Keratinocyte (primary cell): ENCODE results near the gene MVB12A. TPM values are rescaled to one million over a fixed set of nuclear protein-coding genes. Genes with fewer than 3 reads are reported as not detected.
A peak's percentile ranks its signal among the peaks of the same experiment; 100 is the strongest.

Experiments used
- DNase-seq: peaks from one replicate; pipeline ENCODE4 v3.0.0-alpha.2; 2011; ENCODE audit warnings: low read depth, missing footprints, low spot score
- FAIRE-seq: peaks from 2 replicates; lab custom pipeline; 2011; peaks lifted over from hg19 to GRCh38; lab: Jason Lieb, UNC
- H2AFZ ChIP-seq: 2 replicates; pipeline ENCODE4 v1.6.0; 2012; ENCODE audit warnings: low read length, control low read depth, inconsistent platforms; ENCODE audit not compliant: control insufficient read depth
- H3K27ac ChIP-seq: 2 replicates; pipeline ENCODE4 v1.5.1; 2011; ENCODE audit warnings: low read length; ENCODE audit not compliant: control insufficient read depth, insufficient read depth
- H3K27me3 ChIP-seq: 3 replicates; pipeline ENCODE4 v1.6.0; 2011; ENCODE audit warnings: low read length; ENCODE audit not compliant: control insufficient read depth, insufficient read depth; ENCODE audit errors: extremely low read depth
- H3K36me3 ChIP-seq, 2 experiments: 2 replicates in 1 of 2; 3 replicates in 1 of 2; pipeline ENCODE4 v1.5.1; 2011; ENCODE audit warnings: low read length in 2 of 2, mild to moderate bottlenecking in 1 of 2; ENCODE audit not compliant: control insufficient read depth in 2 of 2, insufficient read depth in 2 of 2; ENCODE audit errors: extremely low read depth in 1 of 2
- H3K4me1 ChIP-seq: 3 replicates; pipeline ENCODE4 v1.5.1; 2011; ENCODE audit warnings: low read length; ENCODE audit not compliant: control insufficient read depth, insufficient read depth; ENCODE audit errors: extremely low read depth
- H3K4me2 ChIP-seq: 3 replicates; pipeline ENCODE4 v1.6.0; 2011; ENCODE audit warnings: low read depth, low read length; ENCODE audit not compliant: control insufficient read depth, insufficient read depth; ENCODE audit errors: extremely low read depth
- H3K4me3 ChIP-seq, 3 experiments: fragments of 200-600 bp in 1 of 3; sonication (generic) in 1 of 3; 2 replicates in 2 of 3; 3 replicates in 1 of 3; pipeline ENCODE4 v1.5.1; 2011 to 2016; ENCODE audit warnings: low read length in 3 of 3, mild to moderate bottlenecking in 3 of 3, control low read depth in 2 of 3, inconsistent platforms in 1 of 3, low read depth in 1 of 3, mixed read lengths in 1 of 3, mixed run types in 1 of 3, moderate library complexity in 1 of 3; ENCODE audit not compliant: control insufficient read depth in 2 of 3, insufficient read depth in 2 of 3; ENCODE audit errors: extremely low read depth in 1 of 3
- H3K79me2 ChIP-seq: 2 replicates; pipeline ENCODE4 v1.6.0; 2012; ENCODE audit warnings: low read length; ENCODE audit not compliant: control insufficient read depth, insufficient read depth
- H3K9ac ChIP-seq: 3 replicates; pipeline ENCODE4 v1.6.0; 2011; ENCODE audit warnings: low read length; ENCODE audit not compliant: control insufficient read depth, insufficient read depth; ENCODE audit errors: extremely low read depth
- H3K9me1 ChIP-seq: 3 replicates; pipeline ENCODE4 v1.6.0; 2011; ENCODE audit warnings: low read length; ENCODE audit not compliant: control insufficient read depth, insufficient read depth; ENCODE audit errors: extremely low read depth
- H3K9me3 ChIP-seq: 2 replicates; pipeline ENCODE4 v1.5.1; 2012; ENCODE audit warnings: low read depth, low read length; ENCODE audit not compliant: control insufficient read depth
- H4K20me1 ChIP-seq: 3 replicates; pipeline ENCODE4 v1.6.0; 2011; ENCODE audit warnings: low read length; ENCODE audit not compliant: control insufficient read depth, insufficient read depth; ENCODE audit errors: extremely low read depth
- CTCF ChIP-seq, 3 experiments: IDR thresholded peaks in 1 of 3; conservative IDR thresholded peaks in 1 of 3; optimal IDR thresholded peaks in 1 of 3; 2 replicates in 2 of 3; 3 replicates in 1 of 3; pipeline versions ENCODE3 to v1.5.1; 2011; ENCODE audit warnings: low read length in 3 of 3, mild to moderate bottlenecking in 3 of 3, moderate library complexity in 2 of 3, control low read depth in 1 of 3, inconsistent platforms in 1 of 3; ENCODE audit not compliant: insufficient read depth in 2 of 3; ENCODE audit errors: extremely low read depth in 1 of 3
- EZH2 ChIP-seq: IDR thresholded peaks from one replicate; pipeline ENCODE4 v1.6.1; 2012; ENCODE audit warnings: inconsistent platforms, mild to moderate bottlenecking, low read length, moderate library complexity
- dilution Hi-C: fragments of 300-500 bp; cut with MboI; formaldehyde crosslinking; loops from one replicate; pipeline ENCODE4 v1.7.0; 2020; ENCODE audit warnings: low sequenced_read_pairs; ENCODE audit not compliant: extremely low pct_ligation_motif_present
- polyA minus RNA-seq, 3 experiments: library from RNA; depleted of rRNA, polyadenylated mRNA; stranded (reverse); fragments of >200 nt; gene quantifications; 1 replicate in 1 of 3; 2 replicates in 1 of 3; 3 replicates in 1 of 3; pipeline ENCODE4 v1.2.3, GENCODE V29; 2011
- polyA plus RNA-seq, 5 experiments: library from polyadenylated mRNA; depleted of rRNA in 3 of 5; stranded (reverse) in 3 of 5; stranded (forward) in 1 of 5; unstranded in 1 of 5; fragments of >200 nt; gene quantifications; 1 replicate in 1 of 5; 2 replicates in 3 of 5; 3 replicates in 1 of 5; pipeline versions ENCODE4 v1.2.1 to v1.2.3, GENCODE V29; 2011 to 2012; ENCODE audit warnings: missing spikeins in 2 of 5, low read depth in 1 of 5, low replicate concordance in 1 of 5

MVB12A gene
- 23.3 to 36.6 TPM (median 33.0 TPM) in 3 replicates for polyA plus RNA-seq
- polyA plus RNA-seq (2011; ENCODE audit: low read depth), result 9.5 TPM
- 17.9 and 36.2 TPM in 2 replicates for polyA plus RNA-seq (2011; cell fraction: cytosol; rRNA removed)
- 21.8 and 31.9 TPM in 2 replicates for polyA plus RNA-seq (2011; cell fraction: nucleus; rRNA removed)
- 26.7 and 44.0 TPM in 2 replicates for polyA plus RNA-seq (2012; ENCODE audit: low replicate concordance)
- 10.8 to 34.4 TPM (median 16.2 TPM) in 3 replicates for polyA minus RNA-seq
- polyA minus RNA-seq (2011; cell fraction: cytosol; rRNA and poly(A)+ RNA removed), result 29.9 TPM
- 8.5 and 10.2 TPM in 2 replicates for polyA minus RNA-seq (2011; cell fraction: nucleus; rRNA and poly(A)+ RNA removed)

- H4K20me1 ChIP-seq, result no peaks in the 10 kb centered on the region
- H3K9me3 ChIP-seq, result no peaks in the 10 kb centered on the region
- FAIRE-seq, result peak; percentile 86
- DNase-seq, result peak; percentile 88
- H3K4me2 ChIP-seq, result peak within 1 kb of the TSS; percentile 89
- H3K36me3 ChIP-seq, result peaks cover 0 to 4% of the 10 kb centered on the region in 2 experiments
- no peaks in the 10 kb centered on the region for H3K9me1 ChIP-seq
- H3K79me2 ChIP-seq, result no peaks in the 10 kb centered on the region
- peak within 1 kb of the TSS; percentile 93 for H2AFZ ChIP-seq
- TF ChIP-seq EZH2 (no peak), CTCF (optimal IDR thresholded peaks at IDR 0.05 in 1 of 3, IDR thresholded peaks at IDR 0.05 in 1 of 3, conservative IDR thresholded peaks at IDR 0.05 in 1 of 3; ENCODE audit: extremely low read depth in 1 of 3, insufficient read depth in 2 of 3, low read length in 3 of 3) (no peak)
- H3K27ac ChIP-seq, result peak within 1 kb of the TSS; percentile 35
- peak within 1 kb of the TSS; percentile 76 to 87 (median 85) for H3K4me3 ChIP-seq
- H3K27me3 ChIP-seq, result no peaks in the 10 kb centered on the region
- H3K4me1 ChIP-seq, result peaks cover 9% of the 10 kb centered on the region
- H3K9ac ChIP-seq, result peak within 1 kb of the TSS; percentile 72
- dilution Hi-C loops, result no loop called here
Observed at GRCh38 chr19:17419621-17420474, at the start of gene MVB12A. TSS of gene MVB12A (plus strand) at chr19:17420047. CDS start at chr19:17420136, 89 bp downstream.

GRCh38 chr19:17376935-17377600 lies 42.8 kb upstream of the MVB12A start, which contains the start of gene PLVAP:
TSS of gene PLVAP (minus strand) at chr19:17377342. CDS start at chr19:17377288, 54 bp downstream.
- TF ChIP-seq EZH2 (no peak), CTCF (optimal IDR thresholded peaks at IDR 0.05 in 1 of 3, IDR thresholded peaks at IDR 0.05 in 1 of 3, conservative IDR thresholded peaks at IDR 0.05 in 1 of 3; ENCODE audit: extremely low read depth in 1 of 3, insufficient read depth in 2 of 3, low read length in 3 of 3) (no peak)
- Histone ChIP-seq H3K36me3 (no peaks in the 10 kb centered on the region), H3K9me1 (no peaks in the 10 kb centered on the region), H2AFZ (no peak within 1 kb of the TSS), H3K4me1 (no peaks in the 10 kb centered on the region), H3K79me2 (no peaks in the 10 kb centered on the region), H3K9ac (no peak within 1 kb of the TSS), H3K4me3 (no peak within 1 kb of the TSS), H3K4me2 (no peak within 1 kb of the TSS), H3K9me3 (no peaks in the 10 kb centered on the region), H4K20me1 (no peaks in the 10 kb centered on the region), H3K27me3 (no peaks in the 10 kb centered on the region), H3K27ac (no peak within 1 kb of the TSS)
- DNase-seq, result no peak
- dilution Hi-C loops, result no loop called here
- no peak for FAIRE-seq
